A673 (cell line): ENCODE measurements around the gene AHRR.

Experiments
- EZH2 ChIP-seq: fragments of 200-600 bp; sonication (generic); IDR thresholded peaks from 2 replicates; pipeline ENCODE4 v1.6.1; 2017; ENCODE audit warnings: borderline replicate concordance, low read depth, mild to moderate bottlenecking, mixed read lengths, antibody characterized with exemption, low read length; ENCODE audit not compliant: poor library complexity, severe bottlenecking
- TF ChIP-seq, protein P1 (sequence below): fragments of 300-800, 200-600 bp; sonication (generic); conservative IDR thresholded peaks from 2 replicates; pipeline ENCODE4 v1.5.1; 2017; ENCODE audit warnings: low read depth, mild to moderate bottlenecking, antibody characterized with exemption, low read length, moderate library complexity, mixed read lengths

DNA sequence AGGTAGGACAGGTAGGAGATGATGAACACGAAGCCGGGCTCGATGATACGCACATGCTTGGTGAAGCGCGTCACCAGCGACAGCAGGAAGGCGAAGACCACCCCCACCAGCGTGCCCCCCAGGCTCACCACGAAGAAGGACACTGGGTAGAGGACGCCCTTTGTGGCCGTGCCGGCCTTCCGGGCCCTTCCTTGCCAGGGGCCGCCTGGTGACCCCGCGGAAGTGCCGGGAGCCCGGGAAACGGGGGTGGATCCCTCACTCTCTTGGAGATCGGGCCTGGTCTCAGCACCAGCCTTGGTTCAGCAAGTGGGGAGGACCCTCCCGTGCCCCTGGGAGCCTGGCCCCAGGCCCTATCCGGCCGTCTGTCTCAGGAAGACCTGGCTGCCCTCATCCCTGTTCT is 163.0 kb downstream of the AHRR start:
- TF ChIP-seq EZH2 = no peak
- TF ChIP-seq, protein P1, sequence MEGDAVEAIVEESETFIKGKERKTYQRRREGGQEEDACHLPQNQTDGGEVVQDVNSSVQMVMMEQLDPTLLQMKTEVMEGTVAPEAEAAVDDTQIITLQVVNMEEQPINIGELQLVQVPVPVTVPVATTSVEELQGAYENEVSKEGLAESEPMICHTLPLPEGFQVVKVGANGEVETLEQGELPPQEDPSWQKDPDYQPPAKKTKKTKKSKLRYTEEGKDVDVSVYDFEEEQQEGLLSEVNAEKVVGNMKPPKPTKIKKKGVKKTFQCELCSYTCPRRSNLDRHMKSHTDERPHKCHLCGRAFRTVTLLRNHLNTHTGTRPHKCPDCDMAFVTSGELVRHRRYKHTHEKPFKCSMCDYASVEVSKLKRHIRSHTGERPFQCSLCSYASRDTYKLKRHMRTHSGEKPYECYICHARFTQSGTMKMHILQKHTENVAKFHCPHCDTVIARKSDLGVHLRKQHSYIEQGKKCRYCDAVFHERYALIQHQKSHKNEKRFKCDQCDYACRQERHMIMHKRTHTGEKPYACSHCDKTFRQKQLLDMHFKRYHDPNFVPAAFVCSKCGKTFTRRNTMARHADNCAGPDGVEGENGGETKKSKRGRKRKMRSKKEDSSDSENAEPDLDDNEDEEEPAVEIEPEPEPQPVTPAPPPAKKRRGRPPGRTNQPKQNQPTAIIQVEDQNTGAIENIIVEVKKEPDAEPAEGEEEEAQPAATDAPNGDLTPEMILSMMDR = no peak
